BE2C (cell line): Measurements from ENCODE around the gene GLIPR1.
"Not testable (repeated sequence)": the region's sequence is repeated elsewhere in the genome, so short reads cannot be mapped to it uniquely, and the experiment has no call there.

Source experiments
- DNase-seq: peaks from one replicate; pipeline ENCODE4 v3.0.0-alpha.2; 2020
- H3K27me3 ChIP-seq: fragments of 250-450 bp; sonication (Bioruptor Pico); 2 replicates; pipeline ENCODE4 v1.5.1; 2020; ENCODE audit warnings: mild to moderate bottlenecking
- H3K36me3 ChIP-seq: fragments of 250-450 bp; sonication (Bioruptor Pico); 2 replicates; pipeline ENCODE4 v1.5.1; 2020; ENCODE audit warnings: mild to moderate bottlenecking
- H3K4me1 ChIP-seq: fragments of 250-450 bp; sonication (Bioruptor Pico); 2 replicates; pipeline ENCODE4 v1.5.1; 2020
- H3K4me3 ChIP-seq: 2 replicates; pipeline ENCODE4 v1.5.1; 2011; ENCODE audit warnings: low read depth, low read length
- H3K9me3 ChIP-seq: fragments of 250-450 bp; sonication (Bioruptor Pico); 2 replicates; pipeline ENCODE4 v1.5.1; 2020
- CTCF ChIP-seq: IDR thresholded peaks from 2 replicates; pipeline ENCODE4 v1.5.1; 2012; ENCODE audit warnings: mild to moderate bottlenecking, low read depth, low read length

Gene GLIPR1

GRCh38 chr12:75455839-75456238 is 24.7 kb upstream of the GLIPR1 start:
- Histone ChIP-seq H3K27me3 (no peaks in the 10 kb centered on the region), H3K4me3 (0 out of 2 replicates have a peak overlapping the region, but pooled peaks have one; percentile 15), H3K9me3 (no peaks in the 10 kb centered on the region; the same call in 1 of the 2 replicates), H3K4me1 (no peaks in the 10 kb centered on the region), H3K36me3 (no peaks in the 10 kb centered on the region)
- TF ChIP-seq CTCF: no peak
- peak; percentile 65 for DNase-seq

- Histone ChIP-seq H3K9me3 (no peaks in the 10 kb centered on the region; the same call in 1 of the 2 replicates), H3K4me3 (no peak overlapping the region), H3K36me3 (no peaks in the 10 kb centered on the region), H3K27me3 (no peaks in the 10 kb centered on the region), H3K4me1 (no peaks in the 10 kb centered on the region)
- DNase-seq: no peak
- TF ChIP-seq CTCF: no peak
Observed at GRCh38 chr12:75457191-75457590, 23.4 kb upstream of the GLIPR1 start.

- H3K9me3 ChIP-seq, H3K4me3 ChIP-seq, H3K27me3 ChIP-seq, H3K4me1 ChIP-seq, H3K36me3 ChIP-seq: not testable (repeated sequence)
- TF ChIP-seq CTCF: peak; percentile 6; the same call in 1 of the 2 replicates
- DNase-seq: peak; percentile 13
Observed at GRCh38 chr12:75457866-75458265, 22.7 kb upstream of the GLIPR1 start.

GRCh38 chr12:75459755-75460154 is 20.8 kb upstream of the GLIPR1 start:
- no peaks in the 10 kb centered on the region for H3K4me1 ChIP-seq
- H3K4me3 ChIP-seq: no peak overlapping the region
- H3K27me3 ChIP-seq: no peaks in the 10 kb centered on the region
- DNase-seq: no peak
- no peak for TF ChIP-seq CTCF
- H3K36me3 ChIP-seq: no peaks in the 10 kb centered on the region
- no peaks in the 10 kb centered on the region; the same call in 1 of the 2 replicates for H3K9me3 ChIP-seq

- Histone ChIP-seq H3K36me3 (no peaks in the 10 kb centered on the region), H3K4me3 (no peak overlapping the region), H3K9me3 (no peaks in the 10 kb centered on the region; the same call in 1 of the 2 replicates), H3K27me3 (no peaks in the 10 kb centered on the region), H3K4me1 (no peaks in the 10 kb centered on the region)
- TF ChIP-seq CTCF: no peak
- no peak for DNase-seq
Observed at GRCh38 chr12:75460204-75460603, 20.4 kb upstream of the GLIPR1 start.

- Histone ChIP-seq H3K9me3 (no peaks in the 10 kb centered on the region), H3K27me3 (peaks cover 29% of the 10 kb centered on the region), H3K36me3 (no peaks in the 10 kb centered on the region), H3K4me1 (no peaks in the 10 kb centered on the region), H3K4me3 (no peak overlapping the region)
- TF ChIP-seq CTCF: no peak
- DNase-seq: no peak
Observed at GRCh38 chr12:75471902-75472890, 8.4 kb upstream of the GLIPR1 start.
